Tibial nerve (tissue), 3 donors: ENCODE measurements around the gene PPM1H.

Source experiments
- CTCF ChIP-seq, 5 experiments: fragments of 200-600 bp in 3 of 5; fragments of 450-650 bp in 2 of 5; sonication (generic) in 3 of 5; IDR thresholded peaks; one replicate each; pipeline ENCODE4 v1.5.1; 2016 to 2019; ENCODE audit warnings: antibody characterized with exemption in 5 of 5, mild to moderate bottlenecking in 3 of 5, moderate library complexity in 2 of 5
- POLR2A ChIP-seq, 2 donors: fragments of 450-650 bp; IDR thresholded peaks; one replicate each; pipeline ENCODE4 v1.6.1; 2017; ENCODE audit warnings: antibody characterized with exemption in 2 of 2, mild to moderate bottlenecking in 2 of 2, moderate library complexity in 2 of 2

GRCh38 chr12:62767496-62767895, 167.5 kb downstream of the PPM1H start:
- no peak for TF ChIP-seq CTCF (IDR thresholded peaks at IDR 0.05)
- TF ChIP-seq POLR2A (IDR thresholded peaks at IDR 0.05) = no peak
